Pons (tissue), 1 donor: Measurements from ENCODE around the gene KCNJ18.
"Not testable (repeated sequence)": the region's sequence is repeated elsewhere in the genome, so short reads cannot be mapped to it uniquely, and the experiment has no call there.

ENCODE experiments used
- DNase-seq: peaks from one replicate; pipeline ENCODE4 v3.0.0-alpha.2; 2016; ENCODE audit warnings: low spot score

KCNJ18 gene

DNA sequence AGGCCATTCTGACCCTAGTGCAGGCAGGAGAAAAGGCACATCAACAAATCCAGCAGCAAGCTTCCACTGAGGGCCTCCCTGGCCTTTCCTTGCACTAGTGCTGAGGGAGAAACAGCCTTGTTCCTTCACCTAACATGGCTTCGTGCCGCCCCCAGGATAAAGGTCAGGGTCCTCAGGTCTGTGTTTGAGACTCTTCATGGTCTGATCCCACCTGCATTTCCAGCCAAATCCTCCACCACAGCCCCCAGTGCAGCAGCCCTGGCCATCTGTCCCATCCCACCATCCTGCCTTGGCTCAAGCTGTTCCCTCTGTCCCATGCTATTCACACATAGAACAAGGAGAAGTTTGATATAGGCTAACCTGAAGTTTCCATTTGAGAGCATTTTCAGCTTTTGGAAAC, 20.9 kb upstream of the KCNJ18 start:
- not testable (repeated sequence) for DNase-seq

DNA sequence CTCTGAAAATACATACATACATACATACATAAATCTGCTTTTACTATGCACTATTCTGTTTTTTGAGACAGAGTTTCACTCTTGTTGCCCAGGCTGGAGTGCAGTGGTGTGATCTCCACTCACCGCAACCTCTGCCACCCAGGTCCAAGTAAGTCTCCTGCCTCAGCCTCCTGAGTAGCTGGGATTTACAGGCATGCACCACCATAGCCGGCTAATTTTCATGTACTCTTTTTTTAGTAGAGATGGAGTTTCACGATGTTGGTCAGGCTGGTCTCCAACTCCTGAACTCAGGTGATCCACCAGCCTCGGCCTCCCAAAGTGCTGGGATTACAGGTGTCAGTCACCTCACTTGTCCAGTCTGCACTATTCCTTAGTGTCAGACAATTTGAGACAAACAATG, 20.5 kb upstream of the KCNJ18 start:
- DNase-seq = not testable (repeated sequence)

DNA sequence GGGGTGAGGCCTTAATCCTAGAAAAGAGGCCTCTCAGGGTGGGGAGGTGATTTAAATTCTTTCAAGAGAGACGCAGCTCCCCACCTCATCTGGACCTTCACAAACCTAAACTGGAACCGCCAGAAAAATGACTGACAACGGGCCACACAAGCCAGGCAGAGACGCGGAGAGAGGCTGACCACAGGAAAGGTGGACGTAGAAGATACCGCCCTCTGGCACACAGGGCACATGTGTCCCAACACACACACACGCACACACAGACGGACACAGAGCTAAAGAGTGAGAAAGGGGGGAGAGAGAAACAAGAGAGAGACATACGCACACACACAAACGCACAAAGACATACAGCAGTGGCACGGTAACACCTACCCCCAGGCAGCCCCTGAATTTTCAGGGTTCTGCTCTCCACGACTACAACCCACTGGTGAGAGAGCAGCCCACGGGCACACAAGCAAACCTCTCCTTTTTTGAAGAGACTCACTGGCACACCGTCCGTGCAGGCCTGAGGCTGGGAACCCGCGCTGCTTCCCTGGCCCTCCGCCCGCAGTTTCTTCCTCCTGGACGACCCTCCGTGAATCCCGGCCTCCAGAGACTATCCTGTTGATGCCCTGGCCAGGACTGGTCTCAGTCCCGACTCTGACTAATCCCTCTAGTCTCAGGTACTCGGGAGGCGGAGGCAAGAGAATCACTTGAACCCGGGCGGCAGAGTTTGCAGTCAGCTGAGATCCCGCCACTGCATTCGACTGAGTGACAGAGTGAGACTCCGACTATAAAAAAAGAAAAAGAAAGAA, 18.7 kb upstream of the KCNJ18 start:
- not testable (repeated sequence) for DNase-seq

DNA sequence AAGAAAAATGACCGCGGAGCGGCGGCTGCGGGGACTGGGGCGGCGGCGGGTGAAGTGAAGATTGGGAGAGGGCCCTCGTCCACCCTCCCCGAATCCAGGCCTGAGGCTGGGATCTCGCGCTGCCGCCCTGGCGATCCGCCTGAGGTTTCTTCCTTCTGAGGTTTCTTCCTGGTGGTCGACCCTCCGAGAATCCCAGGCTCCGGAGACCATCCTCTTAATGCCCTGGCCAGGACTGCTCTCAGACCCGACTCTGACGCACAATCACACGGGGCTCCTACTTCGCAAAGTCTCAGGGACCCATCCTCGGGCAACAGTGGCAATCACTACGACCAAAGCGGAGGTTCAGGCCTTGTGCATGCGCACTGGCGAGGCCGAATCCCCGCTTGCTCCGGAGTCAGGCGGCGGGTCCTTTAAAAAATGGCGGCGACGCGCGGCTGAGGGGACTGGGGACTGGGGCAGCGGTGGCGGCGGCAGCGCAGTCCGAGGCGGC, 18.0 kb upstream of the KCNJ18 start:
- DNase-seq = no peak

GRCh38 chr17:21674891-21675738, 17.2 kb upstream of the KCNJ18 start:
- DNase-seq = not testable (repeated sequence)

DNA sequence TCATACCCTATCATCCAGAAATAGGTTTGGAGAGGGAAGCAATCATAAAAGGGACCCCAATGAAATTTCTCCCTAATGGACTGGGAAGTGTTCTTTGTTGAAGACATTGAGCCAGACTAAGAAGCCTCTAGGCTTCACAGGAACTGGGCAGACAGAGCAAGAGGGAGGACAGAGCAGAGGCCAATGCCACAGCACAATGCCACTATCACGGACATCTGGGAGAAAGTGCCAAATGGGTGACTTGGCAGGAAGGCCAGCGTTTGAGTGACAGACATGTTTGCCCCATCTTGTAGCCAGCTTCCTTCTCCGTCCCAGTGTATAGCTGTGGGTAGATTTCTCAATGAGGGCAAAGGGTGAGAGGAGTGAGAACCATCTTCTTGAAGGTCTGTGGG, 16.6 kb upstream of the KCNJ18 start:
- not testable (repeated sequence) for DNase-seq

- no peak for DNase-seq
Measured at GRCh38 chr17:21676281-21677111, 15.8 kb upstream of the KCNJ18 start.

DNA sequence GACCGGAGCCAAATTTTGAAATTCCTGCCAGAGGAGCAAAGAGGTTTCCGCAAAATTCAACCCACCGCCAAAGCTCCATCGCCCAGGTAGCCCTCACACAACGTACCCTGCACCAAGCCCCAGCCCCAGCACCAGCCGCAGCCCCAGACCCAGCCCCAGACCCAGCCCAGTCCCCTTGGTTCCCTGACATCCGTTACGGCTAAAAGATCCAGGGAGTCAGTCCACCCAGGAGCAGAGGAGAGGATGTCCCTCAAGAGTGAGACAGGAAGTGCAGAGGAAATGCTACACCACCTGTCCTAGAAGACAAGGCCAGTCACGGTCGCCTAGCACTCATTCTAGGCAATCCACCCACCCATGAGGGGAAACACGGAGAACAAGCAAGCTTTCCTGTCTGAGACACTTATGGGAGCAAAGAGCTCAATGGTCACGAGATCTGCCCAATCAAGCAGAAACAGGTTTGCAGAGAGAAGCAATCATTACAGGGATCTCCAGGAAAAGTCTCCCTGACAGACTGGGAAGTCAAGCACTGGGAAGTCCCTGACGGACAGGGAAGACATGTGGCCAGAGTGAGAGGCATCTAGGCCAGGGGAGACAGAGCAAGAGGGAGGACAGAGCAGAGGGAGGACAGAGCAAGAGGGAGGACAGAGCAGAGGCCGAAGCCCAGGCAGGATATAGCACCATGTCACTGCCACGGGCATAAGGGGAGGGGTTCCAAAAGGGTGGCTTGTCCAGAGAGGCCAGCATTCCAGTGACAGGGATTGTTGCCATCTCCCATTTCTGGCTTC, 15.0 kb upstream of the KCNJ18 start:
- DNase-seq = no peak

- DNase-seq = no peak
Measured at GRCh38 chr17:21677911-21678310, 14.4 kb upstream of the KCNJ18 start.

GRCh38 chr17:21678393-21679081, 13.8 kb upstream of the KCNJ18 start:
- no peak for DNase-seq

GRCh38 chr17:21679256-21680146, 12.8 kb upstream of the KCNJ18 start:
- no peak for DNase-seq

DNA sequence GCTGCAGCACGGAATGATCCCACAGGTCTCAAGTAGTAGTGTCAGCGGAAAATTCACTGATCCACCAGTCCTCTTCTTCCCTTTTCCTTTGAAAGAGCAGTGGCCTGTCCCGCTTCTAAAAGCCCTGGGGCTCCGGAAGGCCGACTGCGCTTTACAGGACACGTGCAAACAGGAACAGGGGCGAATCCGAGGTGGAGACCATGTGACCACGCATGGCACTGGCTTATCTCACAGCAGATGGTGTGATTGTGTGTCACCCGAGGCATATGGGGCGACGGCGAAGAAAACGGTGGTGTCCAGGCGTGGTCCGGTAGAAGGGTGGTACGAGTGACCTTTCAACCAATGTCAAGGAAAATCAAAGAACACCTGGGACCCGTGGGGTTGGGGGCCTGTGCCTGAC, 12.0 kb upstream of the KCNJ18 start:
- DNase-seq = no peak

DNA sequence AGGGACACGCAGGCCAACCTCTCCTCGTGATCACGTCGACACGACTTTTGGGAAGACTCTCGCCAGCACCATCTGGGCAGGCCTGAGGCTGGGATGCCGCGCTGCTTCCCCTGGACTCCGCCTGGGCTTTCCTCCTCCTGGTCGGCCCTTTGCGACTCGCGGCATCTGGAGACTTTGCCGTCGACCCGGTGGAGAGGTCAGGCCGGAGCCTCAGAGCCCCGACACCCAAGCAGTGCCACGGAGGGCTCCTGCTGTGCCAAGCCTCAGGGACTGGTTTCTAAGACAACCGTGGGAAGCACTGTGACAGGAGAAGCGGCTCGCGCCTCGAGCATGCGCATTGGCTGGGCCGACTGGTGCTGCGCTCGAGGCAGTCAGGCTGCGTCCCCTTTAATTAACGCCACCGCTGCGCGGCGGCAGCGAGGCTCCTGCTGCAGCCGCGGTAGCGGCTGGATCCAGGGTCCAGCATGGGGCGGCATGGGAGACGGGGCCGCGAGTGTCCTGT, 11.4 kb upstream of the KCNJ18 start:
- not testable (repeated sequence) for DNase-seq

- not testable (repeated sequence) for DNase-seq
Measured at GRCh38 chr17:21681576-21681975, 10.7 kb upstream of the KCNJ18 start.

GRCh38 chr17:21682130-21682529, 10.2 kb upstream of the KCNJ18 start:
- not testable (repeated sequence) for DNase-seq

- DNase-seq = not testable (repeated sequence)
Measured at GRCh38 chr17:21683142-21683712, 9.1 kb upstream of the KCNJ18 start.

DNA sequence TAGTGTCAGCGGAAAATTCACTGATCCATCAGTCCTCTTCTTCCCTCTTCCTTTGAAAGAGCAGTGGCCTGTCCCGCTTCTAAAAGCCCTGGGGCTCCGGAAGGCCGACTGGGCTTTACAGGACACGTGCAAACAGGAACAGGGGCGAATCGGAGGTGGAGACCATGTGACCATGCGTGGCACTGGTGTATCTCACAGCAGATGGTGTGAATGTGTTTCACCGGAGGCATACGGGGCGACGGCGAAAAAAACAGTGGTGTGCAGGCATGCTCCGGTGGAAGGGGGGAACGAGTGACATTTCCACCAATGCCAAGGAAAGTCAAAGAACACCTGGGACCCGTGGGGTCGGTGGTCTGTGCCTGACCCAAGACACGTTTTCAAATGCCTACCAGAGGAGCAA, 8.4 kb upstream of the KCNJ18 start:
- not testable (repeated sequence) for DNase-seq

- not testable (repeated sequence) for DNase-seq
Measured at GRCh38 chr17:21684384-21684783, 7.9 kb upstream of the KCNJ18 start.
